ENCODE data around the gene PTGES2. TPM values are rescaled to one million over a fixed set of nuclear protein-coding genes. Genes with fewer than 3 reads are reported as not detected.

PTGES2 gene
- total and polyA plus RNA-seq, 2 experiments from 2014 or later: 59.7 to 124 TPM

GRCh38 chr9:128109050-128109709 lies 18.3 kb downstream of the PTGES2 start:
- no peaks in the 10 kb centered on the region for H3K9me2 ChIP-seq (ENCODE audit: insufficient read depth)
- H3K4me3 ChIP-seq: no peak overlapping the region
- peaks cover 8% of the 10 kb centered on the region; the same call in 1 of the 2 replicates for H3K4me1 ChIP-seq (ENCODE audit: insufficient read depth)
- H3K27ac ChIP-seq (ENCODE audit: low read depth): peak overlapping the region; percentile 76
- H3K36me3 ChIP-seq (ENCODE audit: insufficient read depth): no peaks in the 10 kb centered on the region; the same call in none of the 2 replicates
- Mint-ChIP-seq H3K4me3 (no peak overlapping the region), H3K36me3 (ENCODE audit: low read depth) (peaks cover 49% of the 10 kb centered on the region), H3K4me1 (peaks cover 13% of the 10 kb centered on the region), H3K27ac (0 out of 2 replicates have a peak overlapping the region, but pooled peaks have one; percentile 27), H3K9me3 (no peaks in the 10 kb centered on the region), H3K27me3 (ENCODE audit: insufficient read depth, low read depth, poor library complexity) (peaks cover 2% of the 10 kb centered on the region)
- H4K20me1 ChIP-seq (replicated peaks; ENCODE audit: insufficient read depth): peaks cover 11% of the 10 kb centered on the region
- H3K27me3 ChIP-seq (ENCODE audit: insufficient read depth): no peaks in the 10 kb centered on the region
- no peak overlapping the region for H3K4me2 ChIP-seq
- no peak overlapping the region for H2AFZ ChIP-seq
- DNase-seq (ENCODE audit: low spot score) (no peak), ATAC-seq (peak; percentile 26)
- H3F3A ChIP-seq (replicated peaks; ENCODE audit: low read depth): peaks cover 10% of the 10 kb centered on the region; the same call in 1 of the 2 replicates
- TF ChIP-seq ZNF331 (CRISPR knock-in tag; IDR thresholded peaks at IDR 0.05; ENCODE audit: low read depth) (no peak), JUNB (IDR thresholded peaks at IDR 0.05; ENCODE audit: unreplicated experiment) (no peak), EZH2phosphoT487 (IDR thresholded peaks at IDR 0.05; ENCODE audit: unreplicated experiment) (no peak), CTCF (conservative IDR thresholded peaks at IDR 0.05; ENCODE audit: low read depth in 2 of 2) (peak in 1 of 2 experiments; percentile 21; a peak in 1 of 4 replicates), CREB1 (CRISPR knock-in tag; IDR thresholded peaks at IDR 0.05; ENCODE audit: low read depth) (no peak), REST (IDR thresholded peaks at IDR 0.05; ENCODE audit: unreplicated experiment) (no peak), NANOG (IDR thresholded peaks at IDR 0.05; ENCODE audit: borderline replicate concordance) (no peak)
- H3K79me2 ChIP-seq (replicated peaks; ENCODE audit: insufficient read depth): no peaks in the 10 kb centered on the region

- ATAC-seq (no peak), DNase-seq (ENCODE audit: low spot score) (no peak)
- Histone ChIP-seq H3K9me2 (ENCODE audit: insufficient read depth) (no peaks in the 10 kb centered on the region), H3K27me3 (ENCODE audit: insufficient read depth) (no peaks in the 10 kb centered on the region), H3K27ac (ENCODE audit: low read depth) (peak overlapping the region; percentile 76), H3K4me2 (no peak overlapping the region), H3K4me1 (ENCODE audit: insufficient read depth) (peaks cover 8% of the 10 kb centered on the region; the same call in 1 of the 2 replicates), H3K36me3 (ENCODE audit: insufficient read depth) (peaks cover 5% of the 10 kb centered on the region), H3K79me2 (replicated peaks; ENCODE audit: insufficient read depth) (no peaks in the 10 kb centered on the region), H4K20me1 (replicated peaks; ENCODE audit: insufficient read depth) (peaks cover 16% of the 10 kb centered on the region), H2AFZ (no peak overlapping the region), H3K4me3 (no peak overlapping the region), H3F3A (replicated peaks; ENCODE audit: low read depth) (peaks cover 10% of the 10 kb centered on the region; the same call in 1 of the 2 replicates)
- H3K27me3 Mint-ChIP-seq (ENCODE audit: insufficient read depth, low read depth, poor library complexity): peaks cover 2% of the 10 kb centered on the region
- H3K4me1 Mint-ChIP-seq: peaks cover 13% of the 10 kb centered on the region
- peaks cover 52% of the 10 kb centered on the region for H3K36me3 Mint-ChIP-seq (ENCODE audit: low read depth)
- 0 out of 2 replicates have a peak overlapping the region, but pooled peaks have one; percentile 27 for H3K27ac Mint-ChIP-seq
- no peaks in the 10 kb centered on the region for H3K9me3 Mint-ChIP-seq
- no peak overlapping the region for H3K4me3 Mint-ChIP-seq
- TF ChIP-seq CTCF (conservative IDR thresholded peaks at IDR 0.05; ENCODE audit: low read depth in 2 of 2): no peak
- TF ChIP-seq POLR2AphosphoS5 (IDR thresholded peaks at IDR 0.05; ENCODE audit: low read depth): no peak
- no peak for TF ChIP-seq NANOG (IDR thresholded peaks at IDR 0.05; ENCODE audit: borderline replicate concordance)
- no peak for TF ChIP-seq CREB1 (CRISPR knock-in tag; IDR thresholded peaks at IDR 0.05; ENCODE audit: low read depth)
- TF ChIP-seq EZH2phosphoT487 (IDR thresholded peaks at IDR 0.05; ENCODE audit: unreplicated experiment): no peak
- no peak for TF ChIP-seq EZH2 (IDR thresholded peaks at IDR 0.05; ENCODE audit: low read depth, unreplicated experiment)
- TF ChIP-seq ZNF331 (CRISPR knock-in tag; IDR thresholded peaks at IDR 0.05; ENCODE audit: low read depth): no peak
- TF ChIP-seq STAT1 (IDR thresholded peaks at IDR 0.05; ENCODE audit: unreplicated experiment): no peak
- no peak for TF ChIP-seq JUNB (IDR thresholded peaks at IDR 0.05; ENCODE audit: unreplicated experiment)
These were observed 19.1 kb downstream of the PTGES2 start for GRCh38 chr9:128108269-128109049.

Data from GM23338 (cell line).